Fibroblast of lung (primary cell): ENCODE results near the gene PDE8B. TPM values are rescaled to one million over a fixed set of nuclear protein-coding genes. Genes with fewer than 3 reads are reported as not detected.

ENCODE experiments used
- DNase-seq, 2 donors: peaks; one replicate each; pipeline versions ENCODE4 v3.0.0 to v3.0.0-alpha.2; 2010; ENCODE audit warnings: low read depth in 2 of 2
- H2AFZ ChIP-seq: 2 replicates; pipeline ENCODE4 v1.5.1; 2012; ENCODE audit warnings: low read length, control low read depth, inconsistent platforms
- H3K27ac ChIP-seq: 2 replicates; pipeline ENCODE4 v1.5.1; 2011; ENCODE audit warnings: low read length, control low read depth; ENCODE audit not compliant: insufficient read depth
- H3K27me3 ChIP-seq: 2 replicates; pipeline ENCODE4 v1.5.1; 2011; ENCODE audit warnings: mild to moderate bottlenecking, low read length; ENCODE audit not compliant: control insufficient read depth, insufficient read depth
- H3K36me3 ChIP-seq: 2 replicates; pipeline ENCODE4 v1.5.1; 2011; ENCODE audit warnings: low read length; ENCODE audit not compliant: control insufficient read depth, insufficient read depth
- H3K4me1 ChIP-seq: 2 replicates; pipeline ENCODE4 v1.5.1; 2011; ENCODE audit warnings: low read length; ENCODE audit not compliant: control insufficient read depth, insufficient read depth; ENCODE audit errors: extremely low read depth
- H3K4me2 ChIP-seq: 2 replicates; pipeline ENCODE4 v1.5.1; 2011; ENCODE audit warnings: low read length, control low read depth; ENCODE audit not compliant: insufficient read depth; ENCODE audit errors: extremely low read depth
- H3K4me3 ChIP-seq, 4 experiments: fragments of 200-600 bp in 1 of 4; sonication (generic) in 1 of 4; replicated peaks in 1 of 4; 2 replicates each; pipeline ENCODE4 v1.5.1; 2011 to 2016; ENCODE audit warnings: low read length in 4 of 4, low read depth in 3 of 4, mild to moderate bottlenecking in 3 of 4, control low read depth in 2 of 4, inconsistent platforms in 1 of 4, mixed read lengths in 1 of 4; ENCODE audit not compliant: insufficient read depth in 1 of 4; ENCODE audit errors: control extremely low read depth in 1 of 4
- H3K79me2 ChIP-seq: 2 replicates; pipeline ENCODE4 v1.5.1; 2012; ENCODE audit warnings: mild to moderate bottlenecking, low read length, inconsistent platforms; ENCODE audit not compliant: control insufficient read depth, insufficient read depth
- H3K9ac ChIP-seq: 2 replicates; pipeline ENCODE4 v1.5.1; 2011; ENCODE audit warnings: mild to moderate bottlenecking, low read length, control low read depth; ENCODE audit not compliant: insufficient read depth
- H3K9me3 ChIP-seq: 2 replicates; pipeline ENCODE4 v1.5.1; 2012; ENCODE audit warnings: low read depth, low read length; ENCODE audit not compliant: control insufficient read depth, insufficient read depth
- H4K20me1 ChIP-seq: 2 replicates; pipeline ENCODE4 v1.5.1; 2011; ENCODE audit warnings: low read length; ENCODE audit not compliant: control insufficient read depth, insufficient read depth; ENCODE audit errors: extremely low read depth
- EZH2 ChIP-seq: IDR thresholded peaks from 2 replicates; pipeline ENCODE4 v1.5.1; 2012; ENCODE audit warnings: low read length, control low read depth, mild to moderate bottlenecking; ENCODE audit errors: missing control alignments
- polyA plus RNA-seq, 2 donors: library from polyadenylated mRNA; depleted of rRNA in 1 of 2; stranded (reverse) in 1 of 2; unstranded in 1 of 2; fragments of >200 nt; gene quantifications; 2 replicates each; pipeline ENCODE4 v1.2.1, GENCODE V29; 2011 to 2012; ENCODE audit warnings: missing spikeins in 1 of 2
- total RNA-seq: library from RNA; depleted of rRNA; stranded (reverse); fragments of >200 nt; gene quantifications from 2 replicates; pipeline ENCODE4 v1.2.1, GENCODE V29; 2014
- TF ChIP-seq, protein P1 (sequence below), 2 donors: IDR thresholded peaks in 1 of 2; conservative IDR thresholded peaks in 1 of 2; 1 replicate in 1 of 2; 2 replicates in 1 of 2; pipeline ENCODE4 v1.5.1; 2011 to 2012; ENCODE audit warnings: low read length in 2 of 2, control low read depth in 1 of 2, inconsistent platforms in 1 of 2, low read depth in 1 of 2, mild to moderate bottlenecking in 1 of 2

The PDE8B gene
- total and polyA plus RNA-seq, 2 donors (not counting 1 experiment from before 2014, with no cell fraction given), result 0.17 to 0.18 TPM

- H3K36me3 ChIP-seq, result no peaks in the 10 kb centered on the region
- TF ChIP-seq, protein P1, sequence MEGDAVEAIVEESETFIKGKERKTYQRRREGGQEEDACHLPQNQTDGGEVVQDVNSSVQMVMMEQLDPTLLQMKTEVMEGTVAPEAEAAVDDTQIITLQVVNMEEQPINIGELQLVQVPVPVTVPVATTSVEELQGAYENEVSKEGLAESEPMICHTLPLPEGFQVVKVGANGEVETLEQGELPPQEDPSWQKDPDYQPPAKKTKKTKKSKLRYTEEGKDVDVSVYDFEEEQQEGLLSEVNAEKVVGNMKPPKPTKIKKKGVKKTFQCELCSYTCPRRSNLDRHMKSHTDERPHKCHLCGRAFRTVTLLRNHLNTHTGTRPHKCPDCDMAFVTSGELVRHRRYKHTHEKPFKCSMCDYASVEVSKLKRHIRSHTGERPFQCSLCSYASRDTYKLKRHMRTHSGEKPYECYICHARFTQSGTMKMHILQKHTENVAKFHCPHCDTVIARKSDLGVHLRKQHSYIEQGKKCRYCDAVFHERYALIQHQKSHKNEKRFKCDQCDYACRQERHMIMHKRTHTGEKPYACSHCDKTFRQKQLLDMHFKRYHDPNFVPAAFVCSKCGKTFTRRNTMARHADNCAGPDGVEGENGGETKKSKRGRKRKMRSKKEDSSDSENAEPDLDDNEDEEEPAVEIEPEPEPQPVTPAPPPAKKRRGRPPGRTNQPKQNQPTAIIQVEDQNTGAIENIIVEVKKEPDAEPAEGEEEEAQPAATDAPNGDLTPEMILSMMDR (conservative IDR thresholded peaks at IDR 0.05 in 1 of 2, IDR thresholded peaks at IDR 0.05 in 1 of 2; ENCODE audit: low read depth in 1 of 2, low read length in 2 of 2), result no peak
- no peak for TF ChIP-seq EZH2
These were observed 123.1 kb downstream of the PDE8B start for GRCh38 chr5:77333451-77334123.

GRCh38 chr5:77337246-77337645 lies 126.8 kb downstream of the PDE8B start:
- Histone ChIP-seq H3K27ac (no peak overlapping the region), H3K4me1 (no peaks in the 10 kb centered on the region), H3K36me3 (no peaks in the 10 kb centered on the region), H3K4me2 (no peak overlapping the region), H2AFZ (no peak overlapping the region), H3K4me3 (no peak overlapping the region), H3K9me3 (no peaks in the 10 kb centered on the region), H3K9ac (no peak overlapping the region), H3K27me3 (no peaks in the 10 kb centered on the region), H3K79me2 (no peaks in the 10 kb centered on the region), H4K20me1 (no peaks in the 10 kb centered on the region)
- no peak for TF ChIP-seq EZH2
- TF ChIP-seq, protein P1 (conservative IDR thresholded peaks at IDR 0.05 in 1 of 2, IDR thresholded peaks at IDR 0.05 in 1 of 2; ENCODE audit: low read depth in 1 of 2, low read length in 2 of 2), result no peak
- DNase-seq, result no peak

More at GRCh38 chr5:77333451-77334123, 123.1 kb downstream of the PDE8B start:
- no peaks in the 10 kb centered on the region for H3K79me2 ChIP-seq
- no peak overlapping the region for H3K27ac ChIP-seq
- DNase-seq, result no peak
- H3K27me3 ChIP-seq, result no peaks in the 10 kb centered on the region
- no peak overlapping the region for H3K4me2 ChIP-seq
- no peak overlapping the region for H2AFZ ChIP-seq
- H3K4me3 ChIP-seq, result no peak overlapping the region
- no peak overlapping the region for H3K9ac ChIP-seq
- H4K20me1 ChIP-seq, result no peaks in the 10 kb centered on the region
- no peaks in the 10 kb centered on the region for H3K4me1 ChIP-seq
- no peaks in the 10 kb centered on the region for H3K9me3 ChIP-seq

- Histone ChIP-seq H2AFZ (no peak overlapping the region), H4K20me1 (no peaks in the 10 kb centered on the region), H3K9ac (no peak overlapping the region), H3K79me2 (no peaks in the 10 kb centered on the region), H3K4me3 (no peak overlapping the region), H3K9me3 (no peaks in the 10 kb centered on the region), H3K4me2 (no peak overlapping the region), H3K27me3 (no peaks in the 10 kb centered on the region), H3K4me1 (no peaks in the 10 kb centered on the region), H3K36me3 (no peaks in the 10 kb centered on the region), H3K27ac (no peak overlapping the region)
- DNase-seq, result no peak
- TF ChIP-seq, protein P1 (conservative IDR thresholded peaks at IDR 0.05 in 1 of 2, IDR thresholded peaks at IDR 0.05 in 1 of 2; ENCODE audit: low read depth in 1 of 2, low read length in 2 of 2), result no peak
- TF ChIP-seq EZH2, result no peak
These were observed 127.2 kb downstream of the PDE8B start for GRCh38 chr5:77337686-77338085.
